Muscle of back (tissue), 11 donors: ENCODE results near the gene PSG3. TPM values are rescaled to one million over a fixed set of nuclear protein-coding genes. Genes with fewer than 3 reads are reported as not detected.
"Not testable (repeated sequence)": the region's sequence is repeated elsewhere in the genome, so short reads cannot be mapped to it uniquely, and the experiment has no call there.

ENCODE experiments used
- DNase-seq, 3 donors: peaks; one replicate each; pipeline versions ENCODE4 v3.0.0 to v3.0.0-alpha.2; 2013
- polyA plus RNA-seq, 10 donors: library from polyadenylated mRNA; unstranded; fragments of 120-200 nt; gene quantifications; one replicate each; pipeline ENCODE4 v1.2.1, GENCODE V29; 2013; ENCODE audit not compliant: insufficient read length in 10 of 10

Gene PSG3
- polyA plus RNA-seq, 10 donors, result 0.13 to 2.4 (median 0.37) TPM; not detected in 2

DNA sequence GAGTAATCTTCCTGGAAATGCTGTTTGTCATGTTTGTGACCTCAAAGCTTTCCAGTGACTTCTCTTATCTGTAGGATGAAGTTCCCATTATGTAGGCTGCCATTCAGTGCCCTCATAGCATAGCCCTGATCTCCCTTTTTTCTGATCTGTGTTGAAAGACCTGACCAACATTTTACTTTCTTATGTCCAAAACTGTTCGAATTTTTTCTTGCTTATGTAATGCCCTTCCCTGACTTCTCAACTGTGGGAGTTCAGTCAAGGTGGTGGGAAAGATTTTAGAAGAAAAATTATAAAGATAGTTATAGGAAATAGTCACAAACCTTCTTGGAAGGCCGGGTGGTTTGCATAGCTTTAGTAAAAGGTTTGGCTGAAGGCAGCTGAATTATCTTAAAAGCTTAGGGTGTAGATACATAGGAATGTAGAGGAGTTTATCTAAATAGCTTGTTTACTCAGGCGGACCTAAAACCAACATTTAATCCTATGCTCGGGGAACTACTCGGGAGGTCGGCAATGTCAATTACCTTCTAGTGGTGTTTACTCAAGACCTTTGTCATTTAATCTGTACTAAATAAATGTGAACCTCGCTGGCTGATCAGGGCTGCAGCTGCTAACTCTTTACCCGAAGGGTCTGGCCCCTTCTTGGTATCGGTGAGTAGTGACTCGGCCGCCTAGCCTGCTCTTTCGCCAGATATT lies 44.3 kb downstream of the PSG3 start:
- DNase-seq, result no peak

DNA sequence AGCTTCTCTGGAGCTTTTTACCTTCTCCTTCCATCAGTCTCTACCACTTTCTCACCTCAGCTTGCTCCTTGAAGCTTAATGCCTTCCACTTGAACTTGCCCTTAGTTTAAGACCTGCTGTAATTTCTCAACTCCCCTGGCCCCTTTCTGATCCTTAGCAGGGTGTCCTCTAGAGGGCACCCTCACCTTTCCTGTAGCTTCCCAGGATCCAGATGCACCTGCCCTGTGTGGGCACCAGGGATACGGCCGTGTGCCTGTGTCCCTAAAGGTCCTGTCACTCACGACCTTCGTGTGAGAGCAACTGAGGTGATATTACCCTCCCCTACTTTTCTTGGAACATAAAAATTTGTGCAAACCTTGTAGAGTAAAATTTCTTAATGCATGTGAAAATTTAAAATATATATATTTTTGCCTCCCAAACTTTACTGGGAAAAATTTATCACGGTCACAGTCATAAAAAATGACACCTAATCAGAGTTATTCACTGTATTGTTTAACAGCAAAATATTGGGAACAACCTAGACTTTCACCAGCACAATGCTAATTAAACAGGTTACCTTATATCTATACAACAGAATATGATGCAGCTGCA lies 46.4 kb downstream of the PSG3 start:
- peak in 1 of 3 donors; percentile 2 for DNase-seq

DNA sequence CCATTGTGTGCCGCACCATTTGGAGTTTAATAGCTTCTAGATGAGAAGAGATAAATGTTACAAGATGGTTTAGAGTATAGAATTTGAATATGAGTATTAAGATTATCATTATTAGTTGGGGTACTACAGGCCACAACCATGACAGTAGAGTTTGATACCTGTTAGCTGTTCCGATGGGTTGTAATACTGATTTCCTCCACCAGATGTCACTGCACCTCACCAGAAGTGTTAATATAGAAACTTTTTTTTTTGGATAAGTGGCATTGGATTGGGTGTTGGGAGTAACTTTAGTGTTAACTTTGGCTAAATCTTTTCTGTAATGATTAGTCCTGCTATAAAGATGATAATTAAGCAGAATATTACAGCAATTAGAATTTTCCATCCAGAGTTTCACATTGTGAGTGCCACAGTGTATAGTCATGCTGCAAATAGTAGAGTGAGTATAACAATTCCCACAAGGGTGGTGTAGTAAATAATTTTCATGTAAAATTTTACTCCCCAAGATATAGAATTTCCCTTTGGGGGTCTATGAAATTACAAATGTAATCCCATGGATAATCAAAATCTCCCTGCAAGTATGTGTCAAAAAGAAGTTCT lies 56.3 kb downstream of the PSG3 start:
- no peak for DNase-seq

DNA sequence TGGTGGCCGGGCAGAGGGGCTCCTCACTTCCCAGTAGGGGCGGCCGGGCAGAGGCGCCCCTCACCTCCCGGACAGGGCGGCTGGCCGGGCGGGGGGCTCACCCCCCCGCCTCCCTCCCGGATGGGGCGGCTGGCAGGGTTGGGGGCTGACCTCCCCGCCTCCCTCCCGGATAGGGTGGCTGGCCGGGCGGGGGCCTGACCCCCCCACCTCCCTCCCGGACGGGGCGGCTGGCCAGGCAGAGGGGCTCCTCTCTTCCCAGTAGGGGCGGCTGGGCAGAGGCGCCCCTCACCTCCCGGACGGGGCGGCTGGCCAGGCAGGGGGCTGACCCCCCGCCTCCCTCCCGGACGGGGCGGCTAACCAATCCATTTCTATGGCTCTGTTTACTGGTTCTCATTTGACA lies 64.0 kb downstream of the PSG3 start:
- not testable (repeated sequence) for DNase-seq

DNA sequence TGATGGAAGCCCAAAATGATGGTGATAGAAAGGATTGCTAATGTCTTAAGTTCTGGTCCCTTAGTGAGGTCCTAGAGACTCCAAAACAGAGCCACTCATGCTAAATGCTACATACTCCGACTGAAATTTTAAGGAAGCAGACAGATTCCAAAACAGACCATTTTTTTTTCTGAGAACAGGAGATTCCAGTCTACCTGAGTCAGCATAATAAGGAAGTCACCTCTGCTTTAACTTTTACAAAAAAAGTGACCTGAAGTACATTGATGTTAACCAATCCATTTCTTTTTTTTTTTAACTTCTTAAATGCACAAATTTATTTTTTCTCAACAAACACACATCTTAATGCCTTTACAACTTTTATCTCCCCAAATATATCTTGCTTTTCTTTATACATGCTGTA lies 65.7 kb downstream of the PSG3 start:
- not testable (repeated sequence) for DNase-seq

Other genes starting within 250 kb of the PSG3 start
- 1 to 10 TPM in 9 of 10 donors, under 1 TPM in 1; 0.79 to 3.7 (median 2.0) TPM for gene CEACAM1, start 212.0 kb downstream of the PSG3 start, polyA plus RNA-seq
- gene CEACAM8, start 145.6 kb downstream of the PSG3 start, polyA plus RNA-seq, result under 1 TPM in 7 of 10 donors, not detected in 3; 0.12 to 0.50 (median 0.20) TPM
- gene PSG8, start 25.2 kb upstream of the PSG3 start, polyA plus RNA-seq, result under 1 TPM in 5 of 10 donors, not detected in 5; 0.15 to 0.45 (median 0.22) TPM
- 1 to 10 TPM in 4 of 10 donors, under 1 TPM in 3, not detected in 3; 0.15 to 2.1 (median 1.1) TPM for gene PSG1, start 139.2 kb upstream of the PSG3 start, polyA plus RNA-seq
- under 1 TPM in 8 of 10 donors, not detected in 2; 0.20 to 0.80 (median 0.45) TPM for gene PSG6, start 177.4 kb upstream of the PSG3 start, polyA plus RNA-seq
- 1 to 10 TPM in 1 of 10 donors, under 1 TPM in 6, not detected in 3; 0.10 to 1.8 (median 0.29) TPM for gene PSG7, start 196.7 kb upstream of the PSG3 start, polyA plus RNA-seq